PC-9 (cell line): Measurements from ENCODE around the gene GDPD3. TPM values are rescaled to one million over a fixed set of nuclear protein-coding genes. Genes with fewer than 3 reads are reported as not detected.

Source experiments
- BruUV-seq: library from RNA; stranded (reverse); fragments of 400-500 nt; replicated peaks from 2 replicates; lab custom pipeline; 2021; lab: Mats Ljungman, UMichigan
- CTCF ChIA-PET: fragments of 300-600 bp; sonication (Branson Sonifier 250); formaldehyde crosslinking; loops from one replicate; lab custom pipeline; 2022; ENCODE audit warnings: antibody characterized with exemption; lab: Charles Lee
- POLR2A ChIA-PET: fragments of 300-600 bp; sonication (Branson Sonifier 250); formaldehyde crosslinking; loops from one replicate; lab custom pipeline; 2022; ENCODE audit warnings: antibody characterized with exemption; ENCODE audit not compliant: unreplicated experiment; lab: Charles Lee
- DNase-seq, 2 experiments: peaks; one replicate each; pipeline versions ENCODE4 v3.0.0 to v3.0.0-alpha.2; 2015 to 2022; ENCODE audit warnings: mixed read lengths in 1 of 2
- H2AFZ ChIP-seq: fragments of 200-600 bp; sonication (generic); 2 replicates; pipeline ENCODE4 v1.8.1; 2017; ENCODE audit warnings: antibody characterized with exemption
- H3F3A ChIP-seq: fragments of 200-600 bp; sonication (generic); 2 replicates; pipeline ENCODE4 v1.8.1; 2017; ENCODE audit warnings: antibody characterized with exemption, mild to moderate bottlenecking, low read depth; ENCODE audit not compliant: insufficient read depth
- H3K27ac ChIP-seq: fragments of 200-600 bp; sonication (generic); 2 replicates; pipeline ENCODE4 v1.6.1; 2016; ENCODE audit warnings: mixed run types
- H3K27me3 ChIP-seq: fragments of 200-600 bp; sonication (generic); 2 replicates; pipeline ENCODE4 v1.6.1; 2016; ENCODE audit warnings: low read depth, mixed run types; ENCODE audit not compliant: insufficient read depth
- H3K36me3 ChIP-seq: fragments of 200-600 bp; sonication (generic); 2 replicates; pipeline ENCODE4 v1.6.1; 2016; ENCODE audit warnings: low read depth, mixed run types
- H3K4me1 ChIP-seq: fragments of 200-600 bp; sonication (generic); replicated peaks from 2 replicates; pipeline ENCODE4 v1.6.1; 2016; ENCODE audit warnings: mixed run types; ENCODE audit not compliant: insufficient read depth
- H3K4me2 ChIP-seq: fragments of 200-600 bp; sonication (generic); 2 replicates; pipeline ENCODE4 v1.6.1; 2017; ENCODE audit warnings: mixed run types
- H3K4me3 ChIP-seq: fragments of 200-600 bp; sonication (generic); 2 replicates; pipeline ENCODE4 v1.6.1; 2016; ENCODE audit warnings: mixed run types
- H3K79me2 ChIP-seq: fragments of 200-600 bp; sonication (generic); 2 replicates; pipeline ENCODE4 v1.6.1; 2017; ENCODE audit warnings: low read depth, mixed run types
- H3K9me2 ChIP-seq: fragments of 200-600 bp; sonication (generic); 2 replicates; pipeline ENCODE4 v1.8.1; 2017; ENCODE audit warnings: mild to moderate bottlenecking; ENCODE audit not compliant: insufficient read depth
- H3K9me3 ChIP-seq: fragments of 200-600 bp; sonication (generic); 2 replicates; pipeline ENCODE4 v1.8.1; 2016; ENCODE audit warnings: low read depth; ENCODE audit not compliant: insufficient read depth
- H4K20me1 ChIP-seq: fragments of 200-600 bp; sonication (generic); 2 replicates; pipeline ENCODE4 v1.8.1; 2017; ENCODE audit not compliant: insufficient read depth
- EZH2 ChIP-seq: fragments of 200-600 bp; sonication (generic); IDR thresholded peaks from 2 replicates; pipeline ENCODE4 v1.8.0; 2017; ENCODE audit warnings: antibody characterized with exemption, low read depth
- intact Hi-C: fragments of 100-400 bp; cut with micrococcal nuclease; formaldehyde crosslinking; loops from one replicate; pipeline ENCODE4 v1.10.0; 2022; ENCODE audit not compliant: unreplicated experiment
- total RNA-seq: library from RNA; stranded (reverse); gene quantifications from 2 replicates; pipeline ENCODE4 v1.2.3, GENCODE V29; 2021
- TF ChIP-seq, protein P1 (sequence below): fragments of 200-600 bp; sonication (generic); conservative IDR thresholded peaks from 2 replicates; pipeline ENCODE4 v1.6.1; 2017; ENCODE audit warnings: mixed run types, antibody characterized with exemption, mild to moderate bottlenecking, moderate library complexity

The GDPD3 gene
- total RNA-seq, 1 experiment from 2014 or later: 27.5 TPM

DNA sequence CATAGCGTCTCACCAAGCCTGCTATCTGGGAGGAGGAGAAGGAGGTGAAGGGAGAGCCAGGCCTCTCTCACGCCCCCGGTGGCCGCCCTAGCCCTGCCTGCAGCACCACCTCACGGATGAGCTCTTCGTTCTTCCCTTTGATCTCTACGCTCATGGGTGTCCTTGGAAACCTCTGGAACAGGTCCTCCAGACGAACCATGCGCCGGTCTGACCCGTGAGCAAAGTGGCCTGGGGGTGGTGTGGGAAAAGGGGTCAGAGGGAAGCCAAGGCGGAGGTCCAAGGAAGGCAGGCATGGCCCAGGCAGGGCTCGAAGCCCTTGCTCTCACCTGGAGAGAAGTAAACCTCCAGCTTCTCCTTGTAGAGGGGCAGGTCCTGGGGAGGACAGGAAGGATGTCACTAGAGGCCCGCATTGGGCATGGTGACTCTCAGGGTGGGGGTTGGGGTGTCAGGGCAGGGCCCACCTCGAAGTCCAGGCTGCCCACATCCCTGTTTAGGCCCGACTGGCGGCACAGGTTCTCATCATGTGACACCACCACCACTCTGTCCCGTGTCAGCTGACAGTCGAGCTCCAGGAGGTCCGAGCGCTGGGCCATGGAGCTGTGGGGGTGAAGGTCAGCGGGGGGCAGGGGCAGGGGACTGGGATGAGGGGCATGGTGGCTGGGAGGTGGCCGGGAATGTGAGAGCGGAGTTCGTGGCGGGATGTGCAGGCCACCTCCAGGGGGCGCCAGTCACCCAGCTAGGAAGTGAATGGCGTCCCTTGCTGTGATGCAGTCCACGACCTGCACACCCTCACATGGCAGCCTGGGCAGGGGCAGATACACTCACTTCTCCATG lies 923 bp downstream of the GDPD3 start:
- no peaks in the 10 kb centered on the region for H3K9me2 ChIP-seq
- H3K27me3 ChIP-seq: no peaks in the 10 kb centered on the region
- TSS peak; percentile 1 for BruUV-seq
- H3K4me1 ChIP-seq: peaks cover 55% of the 10 kb centered on the region
- H3K4me2 ChIP-seq: peak overlapping the region; percentile 72
- no peak for TF ChIP-seq EZH2
- TF ChIP-seq, protein P1, sequence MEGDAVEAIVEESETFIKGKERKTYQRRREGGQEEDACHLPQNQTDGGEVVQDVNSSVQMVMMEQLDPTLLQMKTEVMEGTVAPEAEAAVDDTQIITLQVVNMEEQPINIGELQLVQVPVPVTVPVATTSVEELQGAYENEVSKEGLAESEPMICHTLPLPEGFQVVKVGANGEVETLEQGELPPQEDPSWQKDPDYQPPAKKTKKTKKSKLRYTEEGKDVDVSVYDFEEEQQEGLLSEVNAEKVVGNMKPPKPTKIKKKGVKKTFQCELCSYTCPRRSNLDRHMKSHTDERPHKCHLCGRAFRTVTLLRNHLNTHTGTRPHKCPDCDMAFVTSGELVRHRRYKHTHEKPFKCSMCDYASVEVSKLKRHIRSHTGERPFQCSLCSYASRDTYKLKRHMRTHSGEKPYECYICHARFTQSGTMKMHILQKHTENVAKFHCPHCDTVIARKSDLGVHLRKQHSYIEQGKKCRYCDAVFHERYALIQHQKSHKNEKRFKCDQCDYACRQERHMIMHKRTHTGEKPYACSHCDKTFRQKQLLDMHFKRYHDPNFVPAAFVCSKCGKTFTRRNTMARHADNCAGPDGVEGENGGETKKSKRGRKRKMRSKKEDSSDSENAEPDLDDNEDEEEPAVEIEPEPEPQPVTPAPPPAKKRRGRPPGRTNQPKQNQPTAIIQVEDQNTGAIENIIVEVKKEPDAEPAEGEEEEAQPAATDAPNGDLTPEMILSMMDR: peak; percentile 67
- H3K9me3 ChIP-seq: no peaks in the 10 kb centered on the region
- peaks cover 3% of the 10 kb centered on the region; the same call in 1 of the 2 replicates for H4K20me1 ChIP-seq
- peak; percentile 49 to 71 for DNase-seq
- H3K36me3 ChIP-seq: no peaks in the 10 kb centered on the region
- POLR2A ChIA-PET: interaction anchor here (0.5 kb wide), 1 partner anchor 20 kb away, joined by 9 read pairs; no protein-coding TSS in a partner anchor
- intact Hi-C loops: loop anchor here (5.0 kb wide), 1 partner anchor 545 kb away; the partner anchor contains the start of gene FBRS
- H3F3A ChIP-seq: peaks cover 49% of the 10 kb centered on the region
- H2AFZ ChIP-seq: no peak overlapping the region
- no peaks in the 10 kb centered on the region for H3K79me2 ChIP-seq
- no peak overlapping the region for H3K4me3 ChIP-seq
- CTCF ChIA-PET: interaction anchor here (0.6 to 2.1 kb wide), 8 partner anchors 9 to 297 kb away, joined by 3 to 19 read pairs (median 7); partner anchors contain the start of gene CORO1A
- no peak overlapping the region for H3K27ac ChIP-seq

DNA sequence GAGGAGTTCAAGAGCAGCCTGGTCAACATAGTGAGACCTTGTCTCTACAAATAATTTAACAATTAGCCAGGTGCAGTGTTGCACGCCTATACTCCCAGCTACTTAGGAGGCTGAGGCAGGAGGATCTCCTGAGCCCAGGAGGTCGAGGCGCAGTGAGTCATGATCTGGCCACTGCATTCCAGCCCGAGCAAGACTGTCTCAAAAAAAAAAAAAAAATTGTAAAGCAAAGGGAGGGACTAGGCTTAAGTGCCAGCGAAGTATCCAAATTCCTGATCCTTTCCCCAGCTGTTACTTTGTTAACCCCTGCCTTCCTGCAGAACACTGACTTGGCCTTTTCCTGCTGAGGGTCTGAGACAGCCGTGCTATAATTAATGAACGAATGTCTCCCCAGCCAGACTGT lies 2.7 kb downstream of the GDPD3 start:
- BruUV-seq: no TSS peak
- H3F3A ChIP-seq: peaks cover 39% of the 10 kb centered on the region

More for the DNA sequence above, 2.7 kb downstream of the GDPD3 start:
- Histone ChIP-seq H3K36me3 (no peaks in the 10 kb centered on the region), H3K27ac (no peak overlapping the region), H3K4me3 (no peak overlapping the region), H3K9me3 (no peaks in the 10 kb centered on the region), H3K4me1 (peaks cover 44% of the 10 kb centered on the region), H3K9me2 (no peaks in the 10 kb centered on the region), H3K27me3 (no peaks in the 10 kb centered on the region), H3K4me2 (no peak overlapping the region), H4K20me1 (no peaks in the 10 kb centered on the region), H2AFZ (no peak overlapping the region), H3K79me2 (no peaks in the 10 kb centered on the region)
- DNase-seq: peak in 1 of 2 experiments; percentile 61
- POLR2A ChIA-PET: interaction anchor here (0.6 to 0.7 kb wide), 3 partner anchors 37 to 303 kb away, joined by 3 to 7 read pairs (median 3); no protein-coding TSS in a partner anchor
- intact Hi-C loops: loop anchor here (5.0 kb wide), 1 partner anchor 547 kb away; the partner anchor contains the start of gene FBRS
- TF ChIP-seq EZH2: no peak
- TF ChIP-seq, protein P1: no peak
- CTCF ChIA-PET: no interaction called here
